HG03521 (cell line): ENCODE measurements around the gene VILL.
A peak's percentile ranks its signal among the peaks of the same experiment; 100 is the strongest.

Experiments
- ATAC-seq: cut with Tn5 transposase; IDR thresholded peaks from one replicate; pipeline ENCODE4 v1.9.1; 2021; ENCODE audit warnings: mild to moderate bottlenecking, moderate library complexity; ENCODE audit not compliant: unreplicated experiment

The VILL gene

GRCh38 chr3:37999836-38000235 is 9.2 kb downstream of the VILL start:
- no peak for ATAC-seq

GRCh38 chr3:38000242-38000916 is 9.8 kb downstream of the VILL start:
- no peak for ATAC-seq

- no peak for ATAC-seq
These were observed 10.4 kb downstream of the VILL start for GRCh38 chr3:38000965-38001455.

- no peak for ATAC-seq
These were observed 11.0 kb downstream of the VILL start for GRCh38 chr3:38001456-38002081.

GRCh38 chr3:38002291-38002876 is 11.8 kb downstream of the VILL start:
- ATAC-seq: no peak

GRCh38 chr3:38002940-38003339 is 12.4 kb downstream of the VILL start:
- ATAC-seq: no peak

GRCh38 chr3:38003371-38003816 is 12.8 kb downstream of the VILL start:
- ATAC-seq: no peak

GRCh38 chr3:38003817-38004414 is 13.3 kb downstream of the VILL start:
- no peak for ATAC-seq

GRCh38 chr3:38004415-38005075 is 14.0 kb downstream of the VILL start:
- ATAC-seq: peak; percentile 51

- no peak for ATAC-seq
These were observed 14.8 kb downstream of the VILL start for GRCh38 chr3:38005076-38006020.

GRCh38 chr3:38006031-38006430 is 15.4 kb downstream of the VILL start:
- no peak for ATAC-seq

- ATAC-seq: no peak
These were observed 15.9 kb downstream of the VILL start for GRCh38 chr3:38006445-38006995.

- ATAC-seq: no peak
These were observed 17.1 kb downstream of the VILL start for GRCh38 chr3:38007754-38008090.

GRCh38 chr3:38008191-38008701 is 17.7 kb downstream of the VILL start:
- ATAC-seq: no peak

- ATAC-seq: no peak
These were observed 18.5 kb downstream of the VILL start for GRCh38 chr3:38008971-38009580.

- ATAC-seq: no peak
These were observed 19.4 kb downstream of the VILL start for GRCh38 chr3:38009807-38010591.

GRCh38 chr3:38011111-38011510 is 20.5 kb downstream of the VILL start:
- ATAC-seq: no peak

GRCh38 chr3:38015485-38015884 is 24.9 kb downstream of the VILL start:
- no peak for ATAC-seq
